Measurements from ENCODE around the gene TUBB8.
"Not testable (repeated sequence)": the region's sequence is repeated elsewhere in the genome, so short reads cannot be mapped to it uniquely, and the experiment has no call there.

The TUBB8 gene

GRCh38 chr10:13315-13635 lies 35.8 kb downstream of the TUBB8 start:
- not testable (repeated sequence) for DNase-seq

- not testable (repeated sequence) for DNase-seq
Observed at GRCh38 chr10:12444-13314, 36.4 kb downstream of the TUBB8 start.

- not testable (repeated sequence) for DNase-seq
Observed at GRCh38 chr10:11260-11659, 37.8 kb downstream of the TUBB8 start.

DNA sequence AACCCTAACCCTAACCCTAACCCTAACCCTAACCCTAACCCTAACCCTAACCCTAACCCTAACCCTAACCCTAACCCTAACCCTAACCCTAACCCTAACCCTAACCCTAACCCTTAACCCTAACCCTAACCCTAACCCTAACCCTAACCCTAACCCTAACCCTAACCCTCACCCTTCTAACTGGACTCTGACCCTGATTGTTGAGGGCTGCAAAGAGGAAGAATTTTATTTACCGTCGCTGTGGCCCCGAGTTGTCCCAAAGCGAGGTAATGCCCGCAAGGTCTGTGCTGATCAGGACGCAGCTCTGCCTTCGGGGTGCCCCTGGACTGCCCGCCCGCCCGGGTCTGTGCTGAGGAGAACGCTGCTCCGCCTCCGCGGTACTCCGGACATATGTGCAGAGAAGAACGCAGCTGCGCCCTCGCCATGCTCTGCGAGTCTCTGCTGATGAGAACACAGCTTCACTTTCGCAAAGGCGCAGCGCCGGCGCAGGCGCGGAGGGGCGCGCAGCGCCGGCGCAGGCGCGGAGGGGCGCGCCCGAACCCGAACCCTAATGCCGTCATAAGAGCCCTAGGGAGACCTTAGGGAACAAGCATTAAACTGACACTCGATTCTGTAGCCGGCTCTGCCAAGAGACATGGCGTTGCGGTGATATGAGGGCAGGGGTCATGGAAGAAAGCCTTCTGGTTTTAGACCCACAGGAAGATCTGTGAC lies 38.7 kb downstream of the TUBB8 start:
- DNase-seq: not testable (repeated sequence)
